Mesendoderm (in vitro differentiated cells): ENCODE results near the gene TGFBR2.

Experiments used
- DNase-seq: peaks from one replicate; pipeline ENCODE4 v3.0.0; 2013
- H2AK5ac ChIP-seq: 2 replicates; pipeline ENCODE4 v1.6.1; 2013; ENCODE audit warnings: low read length, inconsistent platforms
- H2BK120ac ChIP-seq: 2 replicates; pipeline ENCODE4 v1.6.1; 2013; ENCODE audit warnings: low read depth, mild to moderate bottlenecking, low read length, moderate library complexity, mixed read lengths
- H2BK15ac ChIP-seq: replicated peaks from 2 replicates; pipeline ENCODE4 v1.6.1; 2013; ENCODE audit warnings: low read depth, mild to moderate bottlenecking, moderate library complexity
- H2BK5ac ChIP-seq: 2 replicates; pipeline ENCODE4 v1.6.1; 2013; ENCODE audit warnings: low read length, inconsistent platforms
- H3K18ac ChIP-seq: 2 replicates; pipeline ENCODE4 v1.6.1; 2013; ENCODE audit warnings: mild to moderate bottlenecking, low read length, mixed read lengths
- H3K23ac ChIP-seq: one replicate; pipeline ENCODE4 v1.6.1; 2013; ENCODE audit warnings: low read length
- H3K27ac ChIP-seq: 2 replicates; pipeline ENCODE4 v1.5.1; 2013; ENCODE audit warnings: low read depth, mild to moderate bottlenecking, inconsistent platforms, low read length, moderate library complexity
- H3K27me3 ChIP-seq: 2 replicates; pipeline ENCODE4 v1.6.1; 2013; ENCODE audit warnings: low read length, control low read depth, mild to moderate bottlenecking, inconsistent platforms; ENCODE audit not compliant: insufficient read depth, poor library complexity
- H3K36me3 ChIP-seq: 2 replicates; pipeline ENCODE4 v1.6.1; 2013; ENCODE audit warnings: low read length, inconsistent platforms; ENCODE audit not compliant: control insufficient read depth, insufficient read depth
- H3K4ac ChIP-seq: one replicate; pipeline ENCODE4 v1.6.1; 2013; ENCODE audit warnings: low read depth, mild to moderate bottlenecking, low read length, moderate library complexity
- H3K4me1 ChIP-seq: 2 replicates; pipeline ENCODE4 v1.6.1; 2013; ENCODE audit warnings: low read depth, low read length, inconsistent platforms; ENCODE audit not compliant: control insufficient read depth
- H3K4me2 ChIP-seq: 2 replicates; pipeline ENCODE4 v1.6.1; 2013; ENCODE audit warnings: low read length
- H3K4me3 ChIP-seq: 2 replicates; pipeline ENCODE4 v1.5.1; 2013; ENCODE audit warnings: mild to moderate bottlenecking, low read length
- H3K56ac ChIP-seq: one replicate; pipeline ENCODE4 v1.6.1; 2013; ENCODE audit warnings: low read length
- H3K79me1 ChIP-seq: 2 replicates; pipeline ENCODE4 v1.6.1; 2013; ENCODE audit warnings: low read length, inconsistent platforms
- H3K79me2 ChIP-seq: 2 replicates; pipeline ENCODE4 v1.6.1; 2013; ENCODE audit warnings: mild to moderate bottlenecking, low read length; ENCODE audit not compliant: control insufficient read depth, insufficient read depth
- H3K9ac ChIP-seq: 2 replicates; pipeline ENCODE4 v1.6.1; 2013; ENCODE audit warnings: low read length, inconsistent platforms
- H4K5ac ChIP-seq: one replicate; pipeline ENCODE4 v1.6.1; 2013; ENCODE audit warnings: low read length
- H4K8ac ChIP-seq: one replicate; pipeline ENCODE4 v1.6.1; 2013; ENCODE audit warnings: low read depth, mild to moderate bottlenecking, control low read depth, low read length, moderate library complexity
- WGBS: extraction: QIAGEN DNeasy Blood & Tissue Kit; methylation state at CpG from one replicate; pipeline ENCODE4 v1.1.7; 2013; ENCODE audit warnings: low lambda C conversion rate, missing lambda C conversion rate; ENCODE audit not compliant: insufficient coverage; ENCODE audit errors: extremely low coverage; 5-methylcytosine and 5-hydroxymethylcytosine counted together

TGFBR2 gene

DNA sequence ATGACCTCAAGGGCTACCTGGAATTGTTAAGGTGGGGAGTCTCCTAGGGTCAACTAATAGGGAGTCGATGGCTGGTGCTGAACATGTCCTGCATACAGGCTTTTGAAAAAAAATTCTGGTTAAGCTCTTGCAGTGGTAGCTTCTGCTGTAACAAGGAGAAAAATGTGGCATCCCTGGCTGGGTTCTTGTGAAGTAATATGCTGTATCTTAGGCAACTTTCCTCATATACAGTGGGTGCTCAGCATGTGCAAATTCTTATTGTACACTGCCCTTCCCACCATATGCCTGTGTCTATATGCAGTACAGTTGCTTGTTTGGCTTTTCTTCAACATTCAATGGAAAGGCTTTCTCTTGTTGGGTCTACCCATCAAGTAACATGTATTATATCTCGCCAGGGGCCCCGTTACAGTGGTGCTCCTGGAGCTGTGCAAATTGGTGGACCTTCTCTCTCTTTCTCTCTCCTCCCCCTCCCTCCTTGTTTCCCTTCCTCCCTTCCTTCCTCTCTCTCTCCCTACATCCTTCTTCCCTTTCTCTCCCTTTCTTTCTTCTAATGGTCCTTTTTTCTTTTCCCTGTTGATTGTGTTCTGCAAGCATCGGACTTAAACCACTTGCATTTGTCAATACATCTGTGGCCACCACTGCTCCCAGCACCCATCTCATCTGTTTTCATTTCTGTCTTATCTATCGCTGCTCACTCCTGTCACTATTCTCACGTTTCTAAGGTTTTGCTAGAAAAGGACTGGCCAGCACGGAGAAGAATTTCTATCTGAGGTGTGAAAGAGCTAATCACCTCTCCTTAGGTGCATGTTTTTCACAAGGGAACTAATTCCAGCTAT is 35.2 kb downstream of the TGFBR2 start:
- H3K4me3 ChIP-seq, result no peak overlapping the region
- no peaks in the 10 kb centered on the region for H3K36me3 ChIP-seq
- no peak overlapping the region for H3K4me2 ChIP-seq
- H3K56ac ChIP-seq, result no peak overlapping the region
- no peak overlapping the region for H4K8ac ChIP-seq
- H3K4ac ChIP-seq, result no peak overlapping the region
- H2BK120ac ChIP-seq, result no peak overlapping the region
- no peak overlapping the region for H3K9ac ChIP-seq
- no peak overlapping the region for H2BK5ac ChIP-seq
- DNase-seq, result peak; percentile 20
- H3K4me1 ChIP-seq, result peaks cover 5% of the 10 kb centered on the region
- H3K23ac ChIP-seq, result no peak overlapping the region
- H3K79me1 ChIP-seq, result peaks cover 6% of the 10 kb centered on the region
- H3K79me2 ChIP-seq, result peaks cover 3% of the 10 kb centered on the region
- H3K27ac ChIP-seq, result no peak overlapping the region
- WGBS, result no CpG with 5 or more reads among the region's 7 CpGs
- H4K5ac ChIP-seq, result no peak overlapping the region
- no peak overlapping the region for H2AK5ac ChIP-seq
- no peak overlapping the region for H3K18ac ChIP-seq
- no peak overlapping the region for H2BK15ac ChIP-seq
- H3K27me3 ChIP-seq, result no peaks in the 10 kb centered on the region

DNA sequence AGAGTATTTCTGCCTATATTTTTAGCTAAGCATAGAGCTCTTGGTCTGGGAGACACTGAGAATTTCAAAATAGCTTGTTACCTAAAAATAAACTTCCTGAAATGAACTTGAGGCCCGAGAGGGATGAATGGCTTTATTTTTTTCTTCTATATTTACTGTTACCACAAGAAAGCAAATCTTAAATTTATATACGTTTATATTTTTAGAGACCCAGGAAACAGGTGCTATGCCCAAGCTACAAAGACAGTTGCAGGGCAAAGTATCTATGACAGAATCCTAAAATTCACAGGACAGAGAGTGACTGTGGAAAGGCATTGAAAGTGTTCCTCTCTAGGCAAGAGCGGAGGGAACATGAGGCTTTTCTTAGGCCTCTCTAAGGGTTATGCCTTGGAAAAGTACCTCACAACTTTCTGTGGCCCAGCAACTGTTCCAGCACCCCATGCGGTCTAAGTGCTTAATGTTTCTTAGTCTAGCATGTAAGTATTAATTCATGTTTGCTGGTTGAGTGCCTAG is 36.5 kb downstream of the TGFBR2 start:
- H2BK15ac ChIP-seq, result no peak overlapping the region

DNA sequence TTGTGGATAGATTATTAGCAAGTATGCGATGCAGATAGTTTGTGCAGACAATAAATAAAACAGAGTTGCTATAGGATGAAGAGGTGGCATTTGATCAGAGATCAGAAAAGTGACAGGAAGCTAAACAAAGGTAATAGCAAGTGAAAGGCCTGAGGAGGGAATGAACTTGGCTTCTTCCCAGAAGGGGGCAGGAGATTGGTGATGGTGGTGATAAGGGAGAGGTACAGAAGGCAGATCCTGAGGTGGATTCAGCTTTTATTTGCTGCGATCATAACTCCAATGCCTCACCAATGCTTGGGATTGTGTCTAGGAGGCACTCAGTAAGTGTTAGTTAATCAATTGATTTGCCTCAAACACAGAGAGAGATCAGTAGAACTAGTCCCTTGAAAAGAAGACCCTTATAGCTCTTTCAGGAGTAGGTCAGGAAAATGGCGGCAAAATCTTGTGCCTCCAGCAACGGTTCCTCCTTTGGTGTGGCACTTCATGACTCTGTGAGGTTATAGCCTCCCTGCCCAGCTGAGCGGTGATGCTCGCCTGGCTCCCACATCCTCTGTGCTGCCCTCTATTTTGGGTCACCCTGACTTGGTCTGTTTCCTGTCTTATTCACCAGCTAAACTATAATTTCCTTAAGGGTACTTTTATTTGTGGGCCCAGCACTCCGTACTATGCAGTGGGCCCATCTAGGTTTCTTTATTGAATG is 37.5 kb downstream of the TGFBR2 start:
- no peak overlapping the region for H3K27ac ChIP-seq
- no peak overlapping the region for H2BK15ac ChIP-seq
- no peak overlapping the region for H3K4me2 ChIP-seq
- H3K4ac ChIP-seq, result no peak overlapping the region
- no peaks in the 10 kb centered on the region for H3K27me3 ChIP-seq
- peaks cover 3% of the 10 kb centered on the region for H3K79me2 ChIP-seq
- no peak overlapping the region for H3K23ac ChIP-seq
- H3K18ac ChIP-seq, result no peak overlapping the region
- no peak overlapping the region for H4K5ac ChIP-seq
- H3K4me3 ChIP-seq, result no peak overlapping the region
- peaks cover 7% of the 10 kb centered on the region for H3K4me1 ChIP-seq
- H4K8ac ChIP-seq, result no peak overlapping the region
- H3K79me1 ChIP-seq, result peaks cover 4% of the 10 kb centered on the region
- no peak overlapping the region for H3K9ac ChIP-seq
- DNase-seq, result no peak
- no CpG with 5 or more reads among the region's 7 CpGs for WGBS
- no peaks in the 10 kb centered on the region for H3K36me3 ChIP-seq
- H2BK5ac ChIP-seq, result no peak overlapping the region
- no peak overlapping the region for H2BK120ac ChIP-seq
- no peak overlapping the region for H3K56ac ChIP-seq
- H2AK5ac ChIP-seq, result no peak overlapping the region

More for the DNA sequence above, 36.5 kb downstream of the TGFBR2 start:
- Histone ChIP-seq H3K79me1 (peaks cover 6% of the 10 kb centered on the region), H3K4me2 (no peak overlapping the region), H3K27me3 (no peaks in the 10 kb centered on the region), H3K36me3 (no peaks in the 10 kb centered on the region), H4K8ac (no peak overlapping the region), H2BK5ac (no peak overlapping the region), H2BK120ac (no peak overlapping the region), H3K23ac (no peak overlapping the region), H4K5ac (no peak overlapping the region), H3K4me3 (no peak overlapping the region), H3K79me2 (peaks cover 3% of the 10 kb centered on the region), H2AK5ac (no peak overlapping the region), H3K18ac (no peak overlapping the region), H3K4me1 (peaks cover 5% of the 10 kb centered on the region), H3K4ac (no peak overlapping the region), H3K27ac (no peak overlapping the region), H3K9ac (no peak overlapping the region), H3K56ac (no peak overlapping the region)
- no CpG with 5 or more reads among the region's 4 CpGs for WGBS
- no peak for DNase-seq

DNA sequence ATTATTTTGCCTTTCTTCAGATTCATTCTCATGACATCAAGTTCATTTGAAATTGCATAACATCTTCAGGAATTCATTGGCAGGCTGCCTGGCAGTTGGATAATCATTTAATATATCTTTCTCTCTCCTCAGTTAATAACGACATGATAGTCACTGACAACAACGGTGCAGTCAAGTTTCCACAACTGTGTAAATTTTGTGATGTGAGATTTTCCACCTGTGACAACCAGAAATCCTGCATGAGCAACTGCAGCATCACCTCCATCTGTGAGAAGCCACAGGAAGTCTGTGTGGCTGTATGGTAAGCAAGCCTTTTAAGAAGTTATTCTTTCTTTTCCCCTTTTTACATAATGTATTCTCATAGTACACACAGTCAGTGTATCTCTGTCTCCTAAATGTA is 38.2 kb downstream of the TGFBR2 start:
- H3K4me1 ChIP-seq, result peaks cover 8% of the 10 kb centered on the region
- H4K8ac ChIP-seq, result no peak overlapping the region
- H2BK120ac ChIP-seq, result no peak overlapping the region
- H3K18ac ChIP-seq, result no peak overlapping the region
- H3K4me3 ChIP-seq, result no peak overlapping the region
- no peak for DNase-seq
- no peak overlapping the region for H2BK15ac ChIP-seq
- no peak overlapping the region for H2BK5ac ChIP-seq
- H2AK5ac ChIP-seq, result no peak overlapping the region
- H3K36me3 ChIP-seq, result no peaks in the 10 kb centered on the region
- H3K27ac ChIP-seq, result no peak overlapping the region
- no peak overlapping the region for H4K5ac ChIP-seq
- no peaks in the 10 kb centered on the region for H3K27me3 ChIP-seq
- H3K9ac ChIP-seq, result no peak overlapping the region
- no peak overlapping the region for H3K56ac ChIP-seq
- no peak overlapping the region for H3K4me2 ChIP-seq
- WGBS, result no CpG with 5 or more reads among the region's 2 CpGs
- peaks cover 3% of the 10 kb centered on the region for H3K79me2 ChIP-seq
- no peak overlapping the region for H3K4ac ChIP-seq
- peaks cover 4% of the 10 kb centered on the region for H3K79me1 ChIP-seq
- no peak overlapping the region for H3K23ac ChIP-seq

DNA sequence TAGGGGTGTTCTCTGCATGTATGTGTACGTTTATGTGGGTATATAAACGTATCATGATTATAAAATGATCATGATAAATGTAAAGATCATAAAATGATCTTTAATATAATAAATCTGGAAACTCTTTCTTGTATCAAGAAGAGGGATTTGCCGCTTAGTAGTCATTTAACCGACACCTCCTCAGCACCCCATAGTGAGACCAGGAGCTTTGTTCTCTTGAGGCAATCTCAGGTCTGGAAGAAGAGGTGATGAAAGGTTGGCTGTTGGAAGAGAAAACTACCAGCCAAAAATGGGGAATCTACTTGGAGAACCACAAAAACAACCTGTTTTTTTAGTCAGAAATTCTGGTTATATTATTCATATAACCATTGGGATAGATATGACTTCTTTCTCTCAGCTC is 38.7 kb downstream of the TGFBR2 start:
- WGBS, result 100% methylated on average over 2 of the region's 4 CpGs
- no peak overlapping the region for H3K9ac ChIP-seq
- H2BK5ac ChIP-seq, result no peak overlapping the region
- H3K56ac ChIP-seq, result no peak overlapping the region
- H3K4me2 ChIP-seq, result no peak overlapping the region
- H3K4ac ChIP-seq, result no peak overlapping the region
- H3K18ac ChIP-seq, result no peak overlapping the region
- peaks cover 8% of the 10 kb centered on the region for H3K4me1 ChIP-seq
- H4K8ac ChIP-seq, result no peak overlapping the region
- H3K79me1 ChIP-seq, result peaks cover 4% of the 10 kb centered on the region
- H3K27me3 ChIP-seq, result no peaks in the 10 kb centered on the region
- no peaks in the 10 kb centered on the region for H3K36me3 ChIP-seq
- H3K79me2 ChIP-seq, result peaks cover 3% of the 10 kb centered on the region
- H3K27ac ChIP-seq, result no peak overlapping the region
- no peak overlapping the region for H2BK15ac ChIP-seq
- no peak for DNase-seq
- H2AK5ac ChIP-seq, result no peak overlapping the region
- H4K5ac ChIP-seq, result no peak overlapping the region
- no peak overlapping the region for H3K4me3 ChIP-seq
- no peak overlapping the region for H3K23ac ChIP-seq
- no peak overlapping the region for H2BK120ac ChIP-seq
